AG10803 (cell line): Measurements from ENCODE around the gene GRIK1.

Experiments used
- DNase-seq: peaks from one replicate; pipeline ENCODE4 v3.0.0; 2010; ENCODE audit warnings: low read depth
- H3K4me3 ChIP-seq: 2 replicates; pipeline ENCODE4 v1.5.1; 2011; ENCODE audit warnings: mild to moderate bottlenecking, low read length, control low read depth
- TF ChIP-seq, protein P1 (sequence below): conservative IDR thresholded peaks from 2 replicates; pipeline ENCODE4 v1.5.1; 2011; ENCODE audit warnings: mild to moderate bottlenecking, low read length, control low read depth, inconsistent platforms

Gene GRIK1

DNA sequence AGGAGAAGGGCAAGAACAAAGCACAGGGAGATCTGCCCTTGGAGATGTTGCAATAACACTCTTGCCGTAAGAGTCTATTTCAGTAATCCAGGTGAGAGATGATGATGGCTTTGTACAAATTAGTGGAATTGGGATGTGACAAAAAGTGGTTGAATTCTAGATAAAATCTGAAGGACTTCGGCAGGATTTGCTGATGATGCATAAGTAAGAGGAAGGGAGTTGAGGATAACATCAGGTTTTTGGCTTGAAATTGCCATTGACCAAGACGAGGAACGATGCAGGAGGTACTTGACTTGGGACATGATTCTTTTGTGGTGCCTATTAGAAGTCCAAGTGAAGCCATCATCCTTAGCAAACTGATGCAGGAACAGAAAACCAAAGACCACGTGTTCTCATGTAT lies 238.1 kb downstream of the GRIK1 start:
- H3K4me3 ChIP-seq = no peak overlapping the region
- TF ChIP-seq, protein P1, sequence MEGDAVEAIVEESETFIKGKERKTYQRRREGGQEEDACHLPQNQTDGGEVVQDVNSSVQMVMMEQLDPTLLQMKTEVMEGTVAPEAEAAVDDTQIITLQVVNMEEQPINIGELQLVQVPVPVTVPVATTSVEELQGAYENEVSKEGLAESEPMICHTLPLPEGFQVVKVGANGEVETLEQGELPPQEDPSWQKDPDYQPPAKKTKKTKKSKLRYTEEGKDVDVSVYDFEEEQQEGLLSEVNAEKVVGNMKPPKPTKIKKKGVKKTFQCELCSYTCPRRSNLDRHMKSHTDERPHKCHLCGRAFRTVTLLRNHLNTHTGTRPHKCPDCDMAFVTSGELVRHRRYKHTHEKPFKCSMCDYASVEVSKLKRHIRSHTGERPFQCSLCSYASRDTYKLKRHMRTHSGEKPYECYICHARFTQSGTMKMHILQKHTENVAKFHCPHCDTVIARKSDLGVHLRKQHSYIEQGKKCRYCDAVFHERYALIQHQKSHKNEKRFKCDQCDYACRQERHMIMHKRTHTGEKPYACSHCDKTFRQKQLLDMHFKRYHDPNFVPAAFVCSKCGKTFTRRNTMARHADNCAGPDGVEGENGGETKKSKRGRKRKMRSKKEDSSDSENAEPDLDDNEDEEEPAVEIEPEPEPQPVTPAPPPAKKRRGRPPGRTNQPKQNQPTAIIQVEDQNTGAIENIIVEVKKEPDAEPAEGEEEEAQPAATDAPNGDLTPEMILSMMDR = no peak
- DNase-seq = no peak

GRCh38 chr21:29697555-29698193 lies 242.1 kb downstream of the GRIK1 start:
- TF ChIP-seq, protein P1 = no peak
- DNase-seq = no peak
- no peak overlapping the region for H3K4me3 ChIP-seq

GRCh38 chr21:29696937-29697336 lies 242.9 kb downstream of the GRIK1 start:
- TF ChIP-seq, protein P1 = no peak
- no peak for DNase-seq
- H3K4me3 ChIP-seq = no peak overlapping the region

DNA sequence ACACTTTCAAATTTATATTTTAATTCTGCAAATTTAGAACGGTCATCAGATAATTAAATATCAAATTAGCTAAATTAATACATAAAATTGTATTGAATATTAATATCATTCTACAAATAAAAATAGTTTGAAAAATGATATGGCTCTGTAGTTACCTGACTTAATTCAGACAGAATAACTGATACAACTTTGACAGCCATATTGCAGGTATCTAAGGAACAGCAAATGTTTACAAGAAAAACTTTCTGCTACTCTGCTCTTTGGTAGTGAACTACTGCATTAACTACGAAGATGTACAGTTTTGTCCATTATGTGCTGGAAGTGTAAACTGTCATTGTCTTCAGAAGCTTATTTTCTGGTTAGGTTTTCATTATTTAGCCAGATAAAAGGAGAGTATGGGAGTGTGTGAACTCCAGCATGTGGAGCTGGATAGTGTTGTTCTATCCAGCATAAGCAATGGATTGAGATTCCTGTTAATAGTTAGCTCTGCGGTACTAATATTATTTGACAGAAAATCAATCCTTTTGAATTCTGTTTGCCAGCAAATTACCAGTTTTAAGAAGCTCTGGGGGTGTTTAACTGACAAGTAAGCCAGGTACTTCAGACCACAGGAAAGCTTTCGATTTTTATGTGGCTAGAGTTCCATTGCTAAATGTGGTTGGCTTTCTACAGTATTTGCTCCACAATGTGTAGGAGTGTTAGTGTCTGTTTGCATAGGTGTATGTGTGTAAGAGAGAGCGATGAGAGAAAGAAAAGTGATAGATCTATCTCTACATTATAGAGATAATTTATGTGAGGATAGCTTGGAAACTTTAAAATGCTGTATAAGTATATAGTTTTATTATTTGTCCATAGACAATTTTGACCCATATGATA lies 247.9 kb downstream of the GRIK1 start:
- DNase-seq = no peak
- TF ChIP-seq, protein P1 = no peak
- no peak overlapping the region for H3K4me3 ChIP-seq

- DNase-seq = no peak
- no peak overlapping the region for H3K4me3 ChIP-seq
- TF ChIP-seq, protein P1 = no peak
Measured at GRCh38 chr21:29689753-29690152, 250.0 kb downstream of the GRIK1 start.

DNA sequence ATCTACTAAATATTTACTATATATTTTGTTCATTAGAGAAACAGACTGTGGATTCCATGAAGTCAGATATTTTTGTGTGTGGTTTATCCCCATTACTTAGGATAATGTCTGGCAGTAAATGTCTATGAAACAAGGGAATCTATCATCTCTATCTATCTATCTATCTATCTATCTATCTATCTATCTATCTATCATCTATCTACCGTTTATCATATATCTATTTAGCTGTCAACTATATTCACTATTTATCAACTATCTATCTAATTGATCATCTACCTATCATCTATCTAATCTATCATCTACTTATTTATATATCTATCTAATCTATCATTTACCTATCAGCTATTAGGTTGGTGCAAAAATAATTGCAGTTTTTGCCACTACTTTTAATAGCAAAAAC lies 255.7 kb downstream of the GRIK1 start:
- no peak overlapping the region for H3K4me3 ChIP-seq
- DNase-seq = no peak
- TF ChIP-seq, protein P1 = no peak

DNA sequence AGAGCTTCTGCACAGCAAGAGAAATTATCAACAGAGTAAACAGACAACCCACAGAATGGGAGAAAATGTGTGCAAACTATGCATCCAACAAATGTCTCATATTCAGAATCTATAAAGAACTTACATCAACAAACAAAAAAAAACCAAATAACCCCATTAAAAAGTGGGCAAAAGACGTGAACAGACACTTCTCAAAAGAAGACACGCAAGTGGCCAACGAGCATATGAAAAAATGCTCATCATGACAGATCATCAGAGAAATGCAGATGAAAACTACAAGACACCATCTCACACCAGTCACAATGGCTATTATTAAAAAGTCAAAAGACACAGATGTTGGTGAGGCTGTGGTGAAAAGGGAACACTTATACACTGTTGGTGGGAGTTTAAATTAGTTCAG lies 257.0 kb downstream of the GRIK1 start:
- TF ChIP-seq, protein P1 = no peak
- H3K4me3 ChIP-seq = no peak overlapping the region
- no peak for DNase-seq
